Suprapubic skin (tissue), 4 donors: ENCODE data around the gene HACD2. TPM values are rescaled to one million over a fixed set of nuclear protein-coding genes. Genes with fewer than 3 reads are reported as not detected.
A peak's percentile ranks its signal among the peaks of the same experiment; 100 is the strongest.

Source experiments
- DNase-seq, 2 donors: peaks; one replicate each; pipeline ENCODE4 v3.0.0-alpha.2; 2019; ENCODE audit warnings: low spot score in 2 of 2
- H3K27ac ChIP-seq: fragments of 200-600 bp; sonication (generic); one replicate; pipeline ENCODE4 v1.5.1; 2019
- H3K27me3 ChIP-seq: fragments of 200-600 bp; sonication (generic); one replicate; pipeline ENCODE4 v1.5.1; 2019
- H3K36me3 ChIP-seq: fragments of 200-600 bp; sonication (generic); one replicate; pipeline ENCODE4 v1.5.1; 2019
- H3K4me1 ChIP-seq: fragments of 200-600 bp; sonication (generic); one replicate; pipeline ENCODE4 v1.5.1; 2019
- H3K4me3 ChIP-seq: fragments of 200-600 bp; sonication (generic); one replicate; pipeline ENCODE4 v1.5.1; 2019; ENCODE audit warnings: mild to moderate bottlenecking
- H3K9me3 ChIP-seq: fragments of 200-600 bp; sonication (generic); one replicate; pipeline ENCODE4 v1.5.1; 2019
- EP300 ChIP-seq: sonication (generic); formaldehyde crosslinking; IDR thresholded peaks from one replicate; pipeline ENCODE4 v1.6.1; 2017; ENCODE audit warnings: antibody characterized with exemption
- POLR2A ChIP-seq, 2 donors: fragments of 450-650 bp; IDR thresholded peaks; one replicate each; pipeline ENCODE4 v1.6.1; 2017; ENCODE audit warnings: antibody characterized with exemption in 2 of 2, mild to moderate bottlenecking in 2 of 2, moderate library complexity in 2 of 2
- POLR2AphosphoS5 ChIP-seq, 3 donors: sonication (generic); formaldehyde crosslinking; IDR thresholded peaks; one replicate each; pipeline ENCODE4 v1.6.1; 2017; ENCODE audit warnings: antibody characterized with exemption in 3 of 3
- WGBS: methylation state at CpG from one replicate; pipeline ENCODE4 v1.1.5; 2018; 5-methylcytosine and 5-hydroxymethylcytosine counted together
- total RNA-seq, 4 donors: library from RNA; depleted of rRNA; stranded (reverse); fragments of >200 nt; gene quantifications; one replicate each; pipeline ENCODE4 v1.1.0, GENCODE V29; 2016
- TF ChIP-seq, protein P1 (sequence below), 2 donors: fragments of 200-600 bp in 1 of 2; fragments of 450-650 bp in 1 of 2; sonication (generic) in 1 of 2; IDR thresholded peaks; one replicate each; pipeline ENCODE4 v1.5.1; 2016 to 2019; ENCODE audit warnings: antibody characterized with exemption in 2 of 2, mild to moderate bottlenecking in 1 of 2, moderate library complexity in 1 of 2

The HACD2 gene
- total RNA-seq, 4 donors from 2014 or later, result 38.5 to 76.3 (median 52.6) TPM

GRCh38 chr3:123559040-123559861, 25.6 kb downstream of the HACD2 start:
- peaks cover 4% of the 10 kb centered on the region for H3K36me3 ChIP-seq
- peaks cover 11% of the 10 kb centered on the region for H3K4me1 ChIP-seq
- 31% methylated on average over 11 of the region's 12 CpGs for WGBS
- H3K27ac ChIP-seq, result no peak overlapping the region
- no peaks in the 10 kb centered on the region for H3K9me3 ChIP-seq
- DNase-seq, result no peak
- H3K27me3 ChIP-seq, result no peaks in the 10 kb centered on the region
- no peak overlapping the region for H3K4me3 ChIP-seq
- TF ChIP-seq, protein P1, sequence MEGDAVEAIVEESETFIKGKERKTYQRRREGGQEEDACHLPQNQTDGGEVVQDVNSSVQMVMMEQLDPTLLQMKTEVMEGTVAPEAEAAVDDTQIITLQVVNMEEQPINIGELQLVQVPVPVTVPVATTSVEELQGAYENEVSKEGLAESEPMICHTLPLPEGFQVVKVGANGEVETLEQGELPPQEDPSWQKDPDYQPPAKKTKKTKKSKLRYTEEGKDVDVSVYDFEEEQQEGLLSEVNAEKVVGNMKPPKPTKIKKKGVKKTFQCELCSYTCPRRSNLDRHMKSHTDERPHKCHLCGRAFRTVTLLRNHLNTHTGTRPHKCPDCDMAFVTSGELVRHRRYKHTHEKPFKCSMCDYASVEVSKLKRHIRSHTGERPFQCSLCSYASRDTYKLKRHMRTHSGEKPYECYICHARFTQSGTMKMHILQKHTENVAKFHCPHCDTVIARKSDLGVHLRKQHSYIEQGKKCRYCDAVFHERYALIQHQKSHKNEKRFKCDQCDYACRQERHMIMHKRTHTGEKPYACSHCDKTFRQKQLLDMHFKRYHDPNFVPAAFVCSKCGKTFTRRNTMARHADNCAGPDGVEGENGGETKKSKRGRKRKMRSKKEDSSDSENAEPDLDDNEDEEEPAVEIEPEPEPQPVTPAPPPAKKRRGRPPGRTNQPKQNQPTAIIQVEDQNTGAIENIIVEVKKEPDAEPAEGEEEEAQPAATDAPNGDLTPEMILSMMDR (IDR thresholded peaks at IDR 0.05), result peak; percentile 65 to 79
- TF ChIP-seq POLR2AphosphoS5 (IDR thresholded peaks at IDR 0.05), result no peak

DNA sequence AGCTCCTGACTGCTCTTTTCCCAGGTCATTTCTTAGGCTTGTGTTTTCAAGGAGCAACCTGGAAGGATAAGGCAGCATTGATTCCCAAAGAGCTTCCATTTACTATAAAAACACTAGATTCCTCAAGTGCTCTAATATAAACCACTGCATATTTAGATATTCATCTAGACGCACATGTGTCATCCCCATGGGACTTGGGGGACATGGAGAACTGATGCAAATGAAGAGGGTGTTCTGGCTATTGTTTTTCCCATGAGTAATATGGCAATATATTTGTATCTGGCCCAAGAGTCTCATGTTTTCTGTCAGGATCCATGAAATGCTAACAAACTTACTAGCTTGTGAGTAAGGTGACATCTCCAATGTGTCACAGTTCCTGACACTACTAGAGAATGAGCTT, 31.3 kb downstream of the HACD2 start:
- 96% methylated on average over 1 of the region's 1 CpG for WGBS
- DNase-seq, result no peak
- Histone ChIP-seq H3K4me1 (no peaks in the 10 kb centered on the region), H3K36me3 (peaks cover 12% of the 10 kb centered on the region), H3K4me3 (no peak overlapping the region), H3K9me3 (peaks cover 6% of the 10 kb centered on the region), H3K27me3 (no peaks in the 10 kb centered on the region), H3K27ac (no peak overlapping the region)
- TF ChIP-seq POLR2A (IDR thresholded peaks at IDR 0.05) (no peak), EP300 (no peak), POLR2AphosphoS5 (IDR thresholded peaks at IDR 0.05) (no peak)
- TF ChIP-seq, protein P1 (IDR thresholded peaks at IDR 0.05), result no peak

DNA sequence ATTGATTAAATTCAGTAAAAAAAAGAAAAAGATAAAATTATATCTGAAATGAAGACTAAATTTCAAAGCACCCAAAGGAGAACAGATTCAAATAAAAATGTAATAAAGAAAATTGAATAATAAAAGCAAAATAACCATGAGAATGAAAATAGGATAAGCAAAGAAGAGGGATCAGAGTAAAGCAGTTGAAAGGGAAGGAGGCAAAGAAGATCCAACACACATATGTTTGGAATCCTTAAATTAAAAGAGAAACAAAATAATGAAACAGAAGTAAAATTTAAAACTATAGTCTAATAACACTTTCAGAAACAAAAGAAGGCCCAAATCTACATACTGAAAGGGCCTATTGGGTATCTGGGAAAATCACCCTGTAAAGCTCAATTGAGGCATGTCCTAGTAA, 32.1 kb downstream of the HACD2 start:
- Histone ChIP-seq H3K4me3 (no peak overlapping the region), H3K4me1 (no peaks in the 10 kb centered on the region), H3K27me3 (no peaks in the 10 kb centered on the region), H3K36me3 (peaks cover 12% of the 10 kb centered on the region), H3K9me3 (peaks cover 6% of the 10 kb centered on the region), H3K27ac (no peak overlapping the region)
- TF ChIP-seq POLR2A (IDR thresholded peaks at IDR 0.05) (no peak), POLR2AphosphoS5 (IDR thresholded peaks at IDR 0.05) (no peak), EP300 (no peak)
- TF ChIP-seq, protein P1 (IDR thresholded peaks at IDR 0.05), result no peak
- DNase-seq, result no peak

DNA sequence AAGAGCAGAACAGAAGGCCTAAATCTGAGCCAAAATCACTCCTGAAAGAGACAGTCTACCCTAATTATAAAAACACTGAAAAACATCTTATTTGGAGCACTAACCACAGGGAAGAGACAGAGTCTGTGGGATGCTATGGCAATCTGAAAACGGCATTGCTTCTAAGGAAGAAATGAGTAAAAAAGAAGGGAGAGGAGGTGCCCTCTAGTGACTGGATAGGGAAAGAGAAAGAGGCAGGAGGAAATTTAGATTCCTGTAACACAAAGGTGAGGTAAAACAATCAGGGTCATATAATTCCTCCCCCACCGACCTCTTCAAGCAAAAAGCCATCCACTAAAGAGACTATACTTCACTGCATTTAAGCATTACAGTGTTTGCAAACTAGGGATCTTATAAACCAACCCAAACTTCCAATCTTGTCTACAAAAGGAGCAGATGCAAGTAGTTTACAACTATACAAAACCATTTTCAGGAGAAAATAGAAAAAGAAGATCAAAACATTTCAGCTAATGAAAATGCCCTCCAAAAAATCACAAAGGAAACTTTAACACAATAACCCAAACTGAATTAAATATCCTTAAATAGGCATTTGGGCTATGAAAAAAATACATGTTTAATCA, 32.6 kb downstream of the HACD2 start:
- DNase-seq, result no peak
- H3K36me3 ChIP-seq, result peaks cover 12% of the 10 kb centered on the region
- no peak for TF ChIP-seq EP300
- TF ChIP-seq POLR2A (IDR thresholded peaks at IDR 0.05), result no peak
- TF ChIP-seq, protein P1 (IDR thresholded peaks at IDR 0.05), result no peak
- TF ChIP-seq POLR2AphosphoS5 (IDR thresholded peaks at IDR 0.05), result no peak
- peaks cover 6% of the 10 kb centered on the region for H3K9me3 ChIP-seq
- no peak overlapping the region for H3K27ac ChIP-seq
- WGBS, result 45% methylated on average over 2 of the region's 2 CpGs
- no peaks in the 10 kb centered on the region for H3K27me3 ChIP-seq
- no peak overlapping the region for H3K4me3 ChIP-seq
- H3K4me1 ChIP-seq, result no peaks in the 10 kb centered on the region

GRCh38 chr3:123547881-123548519, 36.9 kb downstream of the HACD2 start:
- DNase-seq, result no peak
- 60% methylated on average over 8 of the region's 8 CpGs for WGBS
- TF ChIP-seq EP300 (no peak), POLR2AphosphoS5 (IDR thresholded peaks at IDR 0.05) (no peak), POLR2A (IDR thresholded peaks at IDR 0.05) (no peak)
- TF ChIP-seq, protein P1 (IDR thresholded peaks at IDR 0.05), result no peak
- Histone ChIP-seq H3K4me3 (no peak overlapping the region), H3K36me3 (peaks cover 12% of the 10 kb centered on the region), H3K27ac (no peak overlapping the region), H3K9me3 (peaks cover 2% of the 10 kb centered on the region), H3K27me3 (no peaks in the 10 kb centered on the region), H3K4me1 (no peaks in the 10 kb centered on the region)
